ENCODE results near the gene KAT2B. TPM values are rescaled to one million over a fixed set of nuclear protein-coding genes. Genes with fewer than 3 reads are reported as not detected.

Gene KAT2B
- total and polyA plus RNA-seq, 2 of the 13 experiments (the other 11 are each of a cell fraction or from before 2014, with no cell fraction given), result 0.97 to 1.7 TPM

DNA sequence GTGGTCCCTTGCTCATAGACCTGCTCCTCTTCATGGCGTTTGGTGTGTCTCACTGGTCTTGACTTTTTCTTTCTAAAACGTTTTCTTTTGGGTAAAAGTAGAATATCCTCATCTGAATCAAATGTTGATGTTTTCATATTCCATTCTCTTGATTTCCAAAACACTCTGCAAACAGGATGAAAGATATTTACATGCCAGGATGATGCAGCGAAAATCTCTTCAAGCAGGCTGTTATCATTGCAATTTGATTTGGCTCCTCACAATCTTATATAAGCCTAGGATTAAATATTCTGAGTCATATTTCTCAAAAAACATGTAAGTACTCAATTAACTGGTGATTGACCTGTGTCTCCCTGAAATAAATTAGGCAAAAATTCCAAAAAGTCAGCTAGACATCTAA lies 38.3 kb upstream of the KAT2B start:
- in situ Hi-C loops (cut with HindIII; ENCODE audit: extremely low pct_ligation_motif_present, low pct_unique_long_range_greater_than_20kb), result no loop called here
- FAIRE-seq, result no peak
- POLR2A ChIA-PET, result no interaction called here
- no peak overlapping the region for H3K4me2 ChIP-seq (ENCODE audit: low read depth, low read length)
- H2AFZ ChIP-seq (ENCODE audit: low read length), result no peak overlapping the region
- H3K27ac ChIP-seq (ENCODE audit: extremely low read length, insufficient read depth, low read length), result no peak overlapping the region
- no peaks in the 10 kb centered on the region for H3K36me3 ChIP-seq (replicated peaks in 1 of 2; ENCODE audit: control insufficient read depth in 1 of 2, insufficient read depth in 2 of 2, low read length in 2 of 2)
- no peaks in the 10 kb centered on the region for H3K27me3 ChIP-seq (ENCODE audit: control insufficient read depth in 1 of 2, insufficient read depth in 2 of 2, low read length in 2 of 2)
- no peak overlapping the region for H3K4me3 ChIP-seq (replicated peaks in 1 of 3; ENCODE audit: insufficient read depth in 1 of 3, low read depth in 2 of 3, low read length in 3 of 3)
- no peaks in the 10 kb centered on the region for H3K9me3 ChIP-seq (ENCODE audit: low read length)
- no peak overlapping the region for H3K9ac ChIP-seq (ENCODE audit: insufficient read depth, low read depth, low read length)
- H3K79me2 ChIP-seq (ENCODE audit: insufficient read depth, low read length), result no peaks in the 10 kb centered on the region
- no peaks in the 10 kb centered on the region for H4K20me1 ChIP-seq (ENCODE audit: insufficient read depth, low read length)
- no peak for ATAC-seq
- BruUV-seq (replicated peaks), result no TSS peak
- H3K4me1 ChIP-seq (ENCODE audit: insufficient read depth, low read length), result no peaks in the 10 kb centered on the region
- intact Hi-C loops (cut with micrococcal nuclease; ENCODE audit: unreplicated experiment), result loop anchor here (5.0 kb wide), 1 partner anchor 35 kb away; no protein-coding TSS in a partner anchor
- DNase-seq (ENCODE audit: low spot score), result no peak
- CTCF ChIA-PET (ENCODE audit: low intra/inter-chr PET ratio, low total read pairs), result no interaction called here
- WGBS (ENCODE audit: low lambda C conversion rate), result 57% methylated on average over 3 of the region's 3 CpGs
- TF ChIP-seq EHMT2 (IDR thresholded peaks at IDR 0.05; ENCODE audit: borderline replicate concordance, low read depth, low read length) (no peak), ZNF512 (CRISPR knock-in tag; IDR thresholded peaks at IDR 0.05) (no peak), ZFP82 (CRISPR knock-in tag; IDR thresholded peaks at IDR 0.05; ENCODE audit: borderline replicate concordance) (no peak), KLF9 (CRISPR knock-in tag; IDR thresholded peaks at IDR 0.05; ENCODE audit: low read depth) (no peak), ZNF557 (CRISPR knock-in tag; IDR thresholded peaks at IDR 0.05) (no peak), ZNF839 (CRISPR knock-in tag; IDR thresholded peaks at IDR 0.05; ENCODE audit: borderline replicate concordance) (no peak), FIP1L1 (IDR thresholded peaks at IDR 0.05; ENCODE audit: borderline replicate concordance, insufficient read depth, low read depth, low read length) (no peak), ZNF883 (CRISPR knock-in tag; IDR thresholded peaks at IDR 0.05; ENCODE audit: not compliant biosample characterization) (no peak), XBP1 (CRISPR knock-in tag; IDR thresholded peaks at IDR 0.05) (no peak), ZNF768 (CRISPR knock-in tag; IDR thresholded peaks at IDR 0.05) (no peak), TAF15 (IDR thresholded peaks at IDR 0.05; ENCODE audit: low read depth, low read length, poor library complexity, severe bottlenecking) (no peak)
- TF ChIP-seq, protein P1, sequence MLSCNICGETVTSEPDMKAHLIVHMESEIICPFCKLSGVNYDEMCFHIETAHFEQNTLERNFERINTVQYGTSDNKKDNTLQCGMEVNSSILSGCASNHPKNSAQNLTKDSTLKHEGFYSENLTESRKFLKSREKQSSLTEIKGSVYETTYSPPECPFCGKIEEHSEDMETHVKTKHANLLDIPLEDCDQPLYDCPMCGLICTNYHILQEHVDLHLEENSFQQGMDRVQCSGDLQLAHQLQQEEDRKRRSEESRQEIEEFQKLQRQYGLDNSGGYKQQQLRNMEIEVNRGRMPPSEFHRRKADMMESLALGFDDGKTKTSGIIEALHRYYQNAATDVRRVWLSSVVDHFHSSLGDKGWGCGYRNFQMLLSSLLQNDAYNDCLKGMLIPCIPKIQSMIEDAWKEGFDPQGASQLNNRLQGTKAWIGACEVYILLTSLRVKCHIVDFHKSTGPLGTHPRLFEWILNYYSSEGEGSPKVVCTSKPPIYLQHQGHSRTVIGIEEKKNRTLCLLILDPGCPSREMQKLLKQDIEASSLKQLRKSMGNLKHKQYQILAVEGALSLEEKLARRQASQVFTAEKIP (CRISPR knock-in tag; IDR thresholded peaks at IDR 0.05; ENCODE audit: borderline replicate concordance), result no peak
- TF ChIP-seq, protein P2, sequence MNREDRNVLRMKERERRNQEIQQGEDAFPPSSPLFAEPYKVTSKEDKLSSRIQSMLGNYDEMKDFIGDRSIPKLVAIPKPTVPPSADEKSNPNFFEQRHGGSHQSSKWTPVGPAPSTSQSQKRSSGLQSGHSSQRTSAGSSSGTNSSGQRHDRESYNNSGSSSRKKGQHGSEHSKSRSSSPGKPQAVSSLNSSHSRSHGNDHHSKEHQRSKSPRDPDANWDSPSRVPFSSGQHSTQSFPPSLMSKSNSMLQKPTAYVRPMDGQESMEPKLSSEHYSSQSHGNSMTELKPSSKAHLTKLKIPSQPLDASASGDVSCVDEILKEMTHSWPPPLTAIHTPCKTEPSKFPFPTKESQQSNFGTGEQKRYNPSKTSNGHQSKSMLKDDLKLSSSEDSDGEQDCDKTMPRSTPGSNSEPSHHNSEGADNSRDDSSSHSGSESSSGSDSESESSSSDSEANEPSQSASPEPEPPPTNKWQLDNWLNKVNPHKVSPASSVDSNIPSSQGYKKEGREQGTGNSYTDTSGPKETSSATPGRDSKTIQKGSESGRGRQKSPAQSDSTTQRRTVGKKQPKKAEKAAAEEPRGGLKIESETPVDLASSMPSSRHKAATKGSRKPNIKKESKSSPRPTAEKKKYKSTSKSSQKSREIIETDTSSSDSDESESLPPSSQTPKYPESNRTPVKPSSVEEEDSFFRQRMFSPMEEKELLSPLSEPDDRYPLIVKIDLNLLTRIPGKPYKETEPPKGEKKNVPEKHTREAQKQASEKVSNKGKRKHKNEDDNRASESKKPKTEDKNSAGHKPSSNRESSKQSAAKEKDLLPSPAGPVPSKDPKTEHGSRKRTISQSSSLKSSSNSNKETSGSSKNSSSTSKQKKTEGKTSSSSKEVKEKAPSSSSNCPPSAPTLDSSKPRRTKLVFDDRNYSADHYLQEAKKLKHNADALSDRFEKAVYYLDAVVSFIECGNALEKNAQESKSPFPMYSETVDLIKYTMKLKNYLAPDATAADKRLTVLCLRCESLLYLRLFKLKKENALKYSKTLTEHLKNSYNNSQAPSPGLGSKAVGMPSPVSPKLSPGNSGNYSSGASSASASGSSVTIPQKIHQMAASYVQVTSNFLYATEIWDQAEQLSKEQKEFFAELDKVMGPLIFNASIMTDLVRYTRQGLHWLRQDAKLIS (CRISPR knock-in tag; IDR thresholded peaks at IDR 0.05), result no peak
- TF ChIP-seq, protein P3, sequence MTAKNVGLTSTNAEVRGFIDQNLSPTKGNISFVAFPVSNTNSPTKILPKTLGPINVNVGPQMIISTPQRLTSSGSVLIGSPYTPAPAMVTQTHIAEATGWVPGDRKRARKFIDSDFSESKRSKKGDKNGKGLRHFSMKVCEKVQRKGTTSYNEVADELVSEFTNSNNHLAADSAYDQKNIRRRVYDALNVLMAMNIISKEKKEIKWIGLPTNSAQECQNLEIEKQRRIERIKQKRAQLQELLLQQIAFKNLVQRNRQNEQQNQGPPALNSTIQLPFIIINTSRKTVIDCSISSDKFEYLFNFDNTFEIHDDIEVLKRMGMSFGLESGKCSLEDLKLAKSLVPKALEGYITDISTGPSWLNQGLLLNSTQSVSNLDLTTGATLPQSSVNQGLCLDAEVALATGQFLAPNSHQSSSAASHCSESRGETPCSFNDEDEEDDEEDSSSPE (CRISPR knock-in tag; IDR thresholded peaks at IDR 0.05), result no peak
- TF ChIP-seq, protein P4, sequence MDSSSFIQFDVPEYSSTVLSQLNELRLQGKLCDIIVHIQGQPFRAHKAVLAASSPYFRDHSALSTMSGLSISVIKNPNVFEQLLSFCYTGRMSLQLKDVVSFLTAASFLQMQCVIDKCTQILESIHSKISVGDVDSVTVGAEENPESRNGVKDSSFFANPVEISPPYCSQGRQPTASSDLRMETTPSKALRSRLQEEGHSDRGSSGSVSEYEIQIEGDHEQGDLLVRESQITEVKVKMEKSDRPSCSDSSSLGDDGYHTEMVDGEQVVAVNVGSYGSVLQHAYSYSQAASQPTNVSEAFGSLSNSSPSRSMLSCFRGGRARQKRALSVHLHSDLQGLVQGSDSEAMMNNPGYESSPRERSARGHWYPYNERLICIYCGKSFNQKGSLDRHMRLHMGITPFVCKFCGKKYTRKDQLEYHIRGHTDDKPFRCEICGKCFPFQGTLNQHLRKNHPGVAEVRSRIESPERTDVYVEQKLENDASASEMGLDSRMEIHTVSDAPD (CRISPR knock-in tag; IDR thresholded peaks at IDR 0.05), result no peak
